Measurements from ENCODE around the gene ANKRD62. TPM values are rescaled to one million over a fixed set of nuclear protein-coding genes. Genes with fewer than 3 reads are reported as not detected.

ANKRD62 gene
- total RNA-seq, 1 donor from 2014 or later, result not detected

DNA sequence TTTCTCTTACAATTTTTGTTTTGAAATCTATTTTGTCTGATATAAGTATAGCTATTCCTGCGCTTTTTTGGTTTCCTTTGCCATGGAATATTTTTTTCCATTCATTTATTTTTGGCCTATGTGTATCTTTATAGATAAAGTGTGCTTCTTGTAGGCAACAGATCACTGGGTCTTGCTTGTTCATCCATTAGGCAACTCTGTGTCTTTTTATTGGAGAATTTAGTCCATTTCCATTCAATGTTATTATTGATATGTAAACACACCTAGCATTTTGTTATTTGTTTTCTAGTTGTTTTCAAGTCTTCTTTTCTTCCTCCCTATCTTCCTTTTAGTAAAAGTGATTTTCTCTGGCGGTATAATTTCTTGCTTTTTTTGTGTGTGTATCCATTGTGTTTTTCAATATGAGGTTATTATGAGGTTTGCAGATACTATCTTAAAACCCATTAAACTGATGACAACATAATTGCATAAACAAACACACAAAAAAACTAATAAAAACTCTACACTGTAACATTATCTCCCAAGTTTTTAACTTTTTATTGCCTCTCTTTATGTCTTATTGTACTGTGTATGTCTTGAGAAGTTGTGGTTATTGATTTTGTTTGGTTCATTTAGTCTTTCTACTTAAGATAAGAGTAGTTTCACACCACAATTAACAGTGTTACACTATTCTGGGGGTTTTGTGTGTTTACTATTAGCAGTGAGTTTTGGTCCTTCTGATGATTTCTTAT is 71.6 kb downstream of the ANKRD62 start:
- intact Hi-C loops (cut with micrococcal nuclease), result no loop called here

Other genes starting within 250 kb of the ANKRD62 start
- 24.9 and 25.2 TPM in 2 replicates for gene CHMP1B, start 242.4 kb upstream of the ANKRD62 start, total RNA-seq
- gene MPPE1, start 185.5 kb upstream of the ANKRD62 start, total RNA-seq, result 56.6 and 57.9 TPM in 2 replicates
- gene IMPA2, start 112.3 kb upstream of the ANKRD62 start, total RNA-seq, result 11.3 and 14.3 TPM in 2 replicates
- gene CIDEA, start 160.5 kb downstream of the ANKRD62 start, total RNA-seq, result not detected in 2 replicates
- gene TUBB6, start 214.4 kb downstream of the ANKRD62 start, total RNA-seq, result 15.9 and 16.0 TPM in 2 replicates

All from T-helper 1 cell treated with Interleukin-12 subunit alpha and Interleukin-12 subunit beta and Interleukin-4 antibody, amounts not matched to agents 30 ng/mL and 1 ng/mL, for 36 hours (primary cell).